GM10266 (cell line): ENCODE results near the gene PITX2.

ENCODE experiments used
- DNase-seq: peaks from one replicate; pipeline ENCODE4 v3.0.0; 2012; ENCODE audit errors: extremely low spot score
- CTCF ChIP-seq: IDR thresholded peaks from 2 replicates; pipeline ENCODE4 v1.5.1; 2012; ENCODE audit warnings: mild to moderate bottlenecking, low read depth; ENCODE audit not compliant: control insufficient read depth, insufficient read depth; ENCODE audit errors: missing control alignments

Gene PITX2

GRCh38 chr4:110617075-110617640 lies 5.7 kb downstream of the PITX2 start:
- no peak for DNase-seq
- no peak for TF ChIP-seq CTCF

- TF ChIP-seq CTCF, result no peak
Observed at GRCh38 chr4:110616238-110617074, 6.4 kb downstream of the PITX2 start.

GRCh38 chr4:110615353-110616237 lies 7.3 kb downstream of the PITX2 start:
- TF ChIP-seq CTCF, result no peak
- DNase-seq, result peak; percentile 27

More at GRCh38 chr4:110616238-110617074, 6.4 kb downstream of the PITX2 start:
- no peak for DNase-seq

GRCh38 chr4:110614976-110615352 lies 7.9 kb downstream of the PITX2 start:
- DNase-seq, result no peak
- no peak for TF ChIP-seq CTCF

- DNase-seq, result no peak
- TF ChIP-seq CTCF, result no peak
Observed at GRCh38 chr4:110614173-110614963, 8.5 kb downstream of the PITX2 start.

- DNase-seq, result no peak
- no peak for TF ChIP-seq CTCF
Observed at GRCh38 chr4:110613745-110614144, 9.1 kb downstream of the PITX2 start.
